ENCODE data around the gene MMRN1.

- TF ChIP-seq CTCF (IDR thresholded peaks at IDR 0.05; ENCODE audit: low read depth, low read length, poor library complexity, severe bottlenecking) (no peak), EZH2phosphoT487 (IDR thresholded peaks at IDR 0.05; ENCODE audit: borderline replicate concordance, low read length) (no peak)
These were observed 16.0 kb upstream of the MMRN1 start for GRCh38 chr4:89878611-89879010.

Data from DOHH2 (cell line).